GM12878 (cell line): ENCODE data around the gene NGF.
"Not testable (repeated sequence)": the region's sequence is repeated elsewhere in the genome, so short reads cannot be mapped to it uniquely, and the experiment has no call there.

Experiments used
- CTCF ChIP-seq, 3 experiments: IDR thresholded peaks in 2 of 3; conservative IDR thresholded peaks in 1 of 3; 2 replicates each; pipeline ENCODE4 v1.5.1; 2011; ENCODE audit warnings: low read depth in 3 of 3, low read length in 3 of 3, mild to moderate bottlenecking in 3 of 3, control low read depth in 2 of 3, moderate library complexity in 2 of 3, inconsistent platforms in 1 of 3, mixed read lengths in 1 of 3; ENCODE audit not compliant: control insufficient read depth in 2 of 3, insufficient read depth in 1 of 3; ENCODE audit errors: extremely low read depth in 1 of 3
- MAX ChIP-seq: IDR thresholded peaks from 2 replicates; pipeline ENCODE4 v1.6.1; 2012; ENCODE audit warnings: low read depth, low read length, improper control_type of control experiment
- NR2F1 ChIP-seq: fragments of 450-650 bp; conservative IDR thresholded peaks from 2 replicates; pipeline ENCODE4 v1.6.1; 2017; ENCODE audit warnings: mild to moderate bottlenecking
- SMC3 ChIP-seq: IDR thresholded peaks from 2 replicates; pipeline ENCODE4 v1.6.1; 2011; ENCODE audit warnings: low read length, improper control_type of control experiment, borderline replicate concordance

GRCh38 chr1:115360505-115361129 lies 22.6 kb upstream of the NGF start:
- TF ChIP-seq CTCF (IDR thresholded peaks at IDR 0.05 in 2 of 3, conservative IDR thresholded peaks at IDR 0.05 in 1 of 3; ENCODE audit: control insufficient read depth in 2 of 3, extremely low read depth in 1 of 3, insufficient read depth in 1 of 3, low read depth in 3 of 3, low read length in 3 of 3); SMC3; NR2F1; MAX: not testable (repeated sequence)
